ENCODE results near the gene PHF14. TPM values are rescaled to one million over a fixed set of nuclear protein-coding genes. Genes with fewer than 3 reads are reported as not detected.

The PHF14 gene
- total RNA-seq, 4 donors from 2014 or later, result 23.9 to 72.7 (median 27.5) TPM

DNA sequence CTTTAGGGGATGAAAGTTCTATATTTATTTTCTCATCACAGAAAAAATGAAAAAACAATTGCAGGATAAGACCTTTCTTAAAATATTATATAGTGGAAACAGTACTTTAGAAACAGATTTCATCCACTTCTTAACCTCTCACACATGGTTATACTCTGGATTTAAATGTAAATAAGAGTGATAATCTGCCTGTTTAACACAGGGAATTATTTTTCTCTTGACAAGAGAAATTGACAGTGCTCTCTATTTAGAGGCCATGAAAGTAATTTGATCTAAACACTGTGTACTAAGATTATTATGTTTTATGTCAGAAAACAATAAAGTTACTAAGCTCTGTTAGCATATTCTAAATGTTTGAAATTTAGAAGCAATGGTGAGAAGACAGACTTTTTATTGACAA, 88.4 kb downstream of the PHF14 start:
- Histone ChIP-seq H3K4me1 (no peaks in the 10 kb centered on the region), H3K9me3 (no peaks in the 10 kb centered on the region), H3K27ac (no peak overlapping the region), H3K4me3 (no peak overlapping the region), H3K27me3 (no peaks in the 10 kb centered on the region), H3K36me3 (peaks cover 8% of the 10 kb centered on the region)
- TF ChIP-seq POLR2AphosphoS5 (IDR thresholded peaks at IDR 0.05) (no peak), EP300 (IDR thresholded peaks at IDR 0.05) (no peak), POLR2A (IDR thresholded peaks at IDR 0.05) (no peak)
- TF ChIP-seq, protein P1, sequence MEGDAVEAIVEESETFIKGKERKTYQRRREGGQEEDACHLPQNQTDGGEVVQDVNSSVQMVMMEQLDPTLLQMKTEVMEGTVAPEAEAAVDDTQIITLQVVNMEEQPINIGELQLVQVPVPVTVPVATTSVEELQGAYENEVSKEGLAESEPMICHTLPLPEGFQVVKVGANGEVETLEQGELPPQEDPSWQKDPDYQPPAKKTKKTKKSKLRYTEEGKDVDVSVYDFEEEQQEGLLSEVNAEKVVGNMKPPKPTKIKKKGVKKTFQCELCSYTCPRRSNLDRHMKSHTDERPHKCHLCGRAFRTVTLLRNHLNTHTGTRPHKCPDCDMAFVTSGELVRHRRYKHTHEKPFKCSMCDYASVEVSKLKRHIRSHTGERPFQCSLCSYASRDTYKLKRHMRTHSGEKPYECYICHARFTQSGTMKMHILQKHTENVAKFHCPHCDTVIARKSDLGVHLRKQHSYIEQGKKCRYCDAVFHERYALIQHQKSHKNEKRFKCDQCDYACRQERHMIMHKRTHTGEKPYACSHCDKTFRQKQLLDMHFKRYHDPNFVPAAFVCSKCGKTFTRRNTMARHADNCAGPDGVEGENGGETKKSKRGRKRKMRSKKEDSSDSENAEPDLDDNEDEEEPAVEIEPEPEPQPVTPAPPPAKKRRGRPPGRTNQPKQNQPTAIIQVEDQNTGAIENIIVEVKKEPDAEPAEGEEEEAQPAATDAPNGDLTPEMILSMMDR (IDR thresholded peaks at IDR 0.05), result no peak
- no peak for DNase-seq (ENCODE audit: low spot score in 2 of 2)

DNA sequence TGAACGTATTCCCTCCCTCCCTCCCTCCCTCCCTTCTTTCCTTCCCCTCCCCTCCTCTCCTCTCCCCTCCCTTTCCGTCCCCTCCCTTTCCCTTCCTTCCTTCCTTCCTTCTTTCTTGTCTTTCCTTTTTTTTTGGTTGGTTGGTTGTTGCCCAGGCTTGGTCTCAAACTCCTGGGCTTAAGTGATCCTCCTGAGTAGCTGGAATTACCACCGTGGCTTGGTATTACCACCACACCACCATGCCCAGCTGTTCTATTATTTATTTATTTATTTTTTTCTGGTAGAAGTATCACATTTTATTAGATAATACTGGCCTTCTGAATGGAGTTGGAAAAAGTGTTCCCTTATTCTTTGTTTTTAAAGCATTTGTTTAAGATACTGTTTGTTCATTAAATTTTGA, 95.9 kb downstream of the PHF14 start:
- WGBS, result 85% methylated on average over 3 of the region's 3 CpGs
- H3K4me3 ChIP-seq, result no peak overlapping the region
- H3K9me3 ChIP-seq, result no peaks in the 10 kb centered on the region
- DNase-seq (ENCODE audit: low spot score in 2 of 2), result no peak
- H3K27me3 ChIP-seq, result no peaks in the 10 kb centered on the region
- TF ChIP-seq EP300 (IDR thresholded peaks at IDR 0.05) (no peak), POLR2AphosphoS5 (IDR thresholded peaks at IDR 0.05) (no peak), POLR2A (IDR thresholded peaks at IDR 0.05) (no peak)
- TF ChIP-seq, protein P1 (IDR thresholded peaks at IDR 0.05), result no peak
- H3K4me1 ChIP-seq, result no peaks in the 10 kb centered on the region
- H3K36me3 ChIP-seq, result peaks cover 8% of the 10 kb centered on the region
- H3K27ac ChIP-seq, result no peak overlapping the region

DNA sequence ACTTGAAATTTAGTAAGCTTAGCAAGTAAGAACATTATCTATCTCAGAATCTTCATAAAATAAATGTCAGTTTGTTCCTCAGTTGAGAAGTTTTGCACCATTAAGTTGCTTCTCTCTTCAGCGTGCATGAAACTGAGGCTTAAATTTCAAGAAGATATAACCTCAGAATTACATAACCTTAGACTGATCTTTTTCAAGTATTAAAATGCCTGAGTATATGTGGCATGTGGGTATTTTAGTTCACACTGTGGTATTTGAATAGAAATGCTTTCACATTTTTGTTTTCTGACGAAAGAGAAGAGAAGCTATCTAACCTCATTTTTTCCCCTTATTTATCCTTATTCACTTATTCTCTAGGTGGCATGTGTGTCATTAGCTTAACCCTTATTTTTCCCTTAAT, 104.1 kb downstream of the PHF14 start:
- no peaks in the 10 kb centered on the region for H3K4me1 ChIP-seq
- WGBS, result 92% methylated on average over 2 of the region's 2 CpGs
- no peaks in the 10 kb centered on the region for H3K27me3 ChIP-seq
- DNase-seq (ENCODE audit: low spot score in 2 of 2), result no peak
- H3K36me3 ChIP-seq, result peaks cover 9% of the 10 kb centered on the region
- no peak overlapping the region for H3K27ac ChIP-seq
- H3K4me3 ChIP-seq, result no peak overlapping the region
- TF ChIP-seq POLR2A (IDR thresholded peaks at IDR 0.05) (no peak), POLR2AphosphoS5 (IDR thresholded peaks at IDR 0.05) (no peak), EP300 (IDR thresholded peaks at IDR 0.05) (no peak)
- TF ChIP-seq, protein P1 (IDR thresholded peaks at IDR 0.05), result no peak
- no peaks in the 10 kb centered on the region for H3K9me3 ChIP-seq

DNA sequence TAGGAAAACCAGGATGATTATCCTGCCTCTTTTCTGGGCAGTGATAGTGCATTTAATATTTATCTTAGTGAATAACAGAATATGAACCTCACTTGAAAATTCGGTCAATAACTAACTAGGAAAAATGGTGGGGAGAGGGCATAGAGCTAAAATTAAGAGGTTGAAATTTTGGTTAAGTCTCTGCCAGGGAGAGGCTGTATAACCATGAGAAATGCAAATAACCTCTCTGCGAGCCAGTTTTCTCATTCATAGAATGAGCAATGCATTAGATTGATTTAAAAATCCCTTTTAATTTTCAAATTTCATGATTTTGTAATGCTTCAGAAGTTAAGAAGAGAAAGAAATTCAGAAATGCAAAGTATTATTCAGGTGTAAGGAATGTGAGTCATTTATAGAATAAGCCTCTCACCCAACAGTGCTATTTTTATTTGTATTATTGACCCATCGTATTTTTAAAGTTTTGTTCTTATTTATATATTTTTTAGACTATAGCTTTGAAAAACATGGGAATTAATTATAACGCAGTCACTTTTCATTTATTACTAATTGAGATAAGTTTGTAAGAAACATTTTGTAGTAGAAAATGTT, 104.7 kb downstream of the PHF14 start:
- WGBS, result 93% methylated on average over 4 of the region's 4 CpGs
- no peak for TF ChIP-seq POLR2A (IDR thresholded peaks at IDR 0.05)
- TF ChIP-seq EP300 (IDR thresholded peaks at IDR 0.05), result no peak
- no peak for TF ChIP-seq POLR2AphosphoS5 (IDR thresholded peaks at IDR 0.05)
- TF ChIP-seq, protein P1 (IDR thresholded peaks at IDR 0.05), result no peak
- no peak overlapping the region for H3K4me3 ChIP-seq
- no peaks in the 10 kb centered on the region for H3K4me1 ChIP-seq
- DNase-seq (ENCODE audit: low spot score in 2 of 2), result no peak
- no peaks in the 10 kb centered on the region for H3K27me3 ChIP-seq
- no peaks in the 10 kb centered on the region for H3K9me3 ChIP-seq
- H3K27ac ChIP-seq, result no peak overlapping the region
- H3K36me3 ChIP-seq, result peaks cover 10% of the 10 kb centered on the region

DNA sequence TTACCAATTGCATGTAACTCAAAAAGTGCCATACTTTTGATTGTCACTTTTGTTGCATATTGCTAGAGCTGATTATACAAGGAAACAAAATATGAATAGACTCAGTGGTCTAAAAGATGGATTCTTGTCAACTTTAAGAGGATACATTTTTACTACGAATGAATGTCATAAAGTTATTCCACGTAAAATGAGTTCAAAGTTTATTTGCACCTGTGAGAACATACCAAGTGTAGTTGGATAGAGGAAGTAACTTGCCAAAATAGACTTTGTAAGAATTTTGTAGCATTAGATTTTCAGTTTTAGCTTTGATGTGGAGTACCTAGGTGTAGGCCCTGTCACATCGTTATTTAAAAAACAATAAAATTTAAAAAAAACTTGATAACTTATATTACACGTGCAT, 106.2 kb downstream of the PHF14 start:
- no peaks in the 10 kb centered on the region for H3K4me1 ChIP-seq
- H3K9me3 ChIP-seq, result no peaks in the 10 kb centered on the region
- no peaks in the 10 kb centered on the region for H3K27me3 ChIP-seq
- H3K4me3 ChIP-seq, result no peak overlapping the region
- 97% methylated on average over 4 of the region's 4 CpGs for WGBS
- H3K27ac ChIP-seq, result no peak overlapping the region
- no peak for TF ChIP-seq EP300 (IDR thresholded peaks at IDR 0.05)
- TF ChIP-seq POLR2A (IDR thresholded peaks at IDR 0.05), result no peak
- TF ChIP-seq, protein P1 (IDR thresholded peaks at IDR 0.05), result no peak
- TF ChIP-seq POLR2AphosphoS5 (IDR thresholded peaks at IDR 0.05), result no peak
- no peak for DNase-seq (ENCODE audit: low spot score in 2 of 2)
- peaks cover 4% of the 10 kb centered on the region for H3K36me3 ChIP-seq
